Measurements from ENCODE around the gene LRRC74B.
"Not testable (repeated sequence)": the region's sequence is repeated elsewhere in the genome, so short reads cannot be mapped to it uniquely, and the experiment has no call there.

LRRC74B gene

GRCh38 chr22:21092797-21093554, 47.2 kb downstream of the LRRC74B start:
- in situ Hi-C loops (cut with HindIII; ENCODE audit: low pct_ligation_motif_present, low pct_unique_long_range_greater_than_20kb, low sequenced_read_pairs), result no loop called here
- no peak for DNase-seq

GRCh38 chr22:21093555-21094137, 47.9 kb downstream of the LRRC74B start:
- DNase-seq; in situ Hi-C loops (cut with HindIII; ENCODE audit: low pct_ligation_motif_present, low pct_unique_long_range_greater_than_20kb, low sequenced_read_pairs): not testable (repeated sequence)

GRCh38 chr22:21094911-21095772, 49.4 kb downstream of the LRRC74B start:
- in situ Hi-C loops (cut with HindIII; ENCODE audit: low pct_ligation_motif_present, low pct_unique_long_range_greater_than_20kb, low sequenced_read_pairs), result no loop called here
- DNase-seq, result no peak

- DNase-seq, result no peak
- in situ Hi-C loops (cut with HindIII; ENCODE audit: low pct_ligation_motif_present, low pct_unique_long_range_greater_than_20kb, low sequenced_read_pairs), result no loop called here
Measured at GRCh38 chr22:21095773-21096107, 50.0 kb downstream of the LRRC74B start.

- DNase-seq; in situ Hi-C loops (cut with HindIII; ENCODE audit: low pct_ligation_motif_present, low pct_unique_long_range_greater_than_20kb, low sequenced_read_pairs): not testable (repeated sequence)
Measured at GRCh38 chr22:21096878-21097277, 51.1 kb downstream of the LRRC74B start.

GRCh38 chr22:21098099-21098671, 52.4 kb downstream of the LRRC74B start:
- in situ Hi-C loops (cut with HindIII; ENCODE audit: low pct_ligation_motif_present, low pct_unique_long_range_greater_than_20kb, low sequenced_read_pairs), result no loop called here
- peak; percentile 30 for DNase-seq

GRCh38 chr22:21099578-21099977, 53.8 kb downstream of the LRRC74B start:
- DNase-seq, result no peak
- in situ Hi-C loops (cut with HindIII; ENCODE audit: low pct_ligation_motif_present, low pct_unique_long_range_greater_than_20kb, low sequenced_read_pairs), result no loop called here

- DNase-seq, result no peak
- in situ Hi-C loops (cut with HindIII; ENCODE audit: low pct_ligation_motif_present, low pct_unique_long_range_greater_than_20kb, low sequenced_read_pairs), result no loop called here
Measured at GRCh38 chr22:21100149-21101032, 54.6 kb downstream of the LRRC74B start.

GRCh38 chr22:21101877-21102638, 56.3 kb downstream of the LRRC74B start:
- in situ Hi-C loops (cut with HindIII; ENCODE audit: low pct_ligation_motif_present, low pct_unique_long_range_greater_than_20kb, low sequenced_read_pairs), result no loop called here
- DNase-seq, result no peak

- in situ Hi-C loops (cut with HindIII; ENCODE audit: low pct_ligation_motif_present, low pct_unique_long_range_greater_than_20kb, low sequenced_read_pairs), result no loop called here
- peak; percentile 85 for DNase-seq
Measured at GRCh38 chr22:21102659-21103267, 57.0 kb downstream of the LRRC74B start.

GRCh38 chr22:21103633-21104032, 57.9 kb downstream of the LRRC74B start:
- DNase-seq, result no peak
- in situ Hi-C loops (cut with HindIII; ENCODE audit: low pct_ligation_motif_present, low pct_unique_long_range_greater_than_20kb, low sequenced_read_pairs), result no loop called here

- DNase-seq, result peak; percentile 12
- in situ Hi-C loops (cut with HindIII; ENCODE audit: low pct_ligation_motif_present, low pct_unique_long_range_greater_than_20kb, low sequenced_read_pairs), result no loop called here
Measured at GRCh38 chr22:21104126-21104691, 58.5 kb downstream of the LRRC74B start.

- in situ Hi-C loops (cut with HindIII; ENCODE audit: low pct_ligation_motif_present, low pct_unique_long_range_greater_than_20kb, low sequenced_read_pairs), result no loop called here
- no peak for DNase-seq
Measured at GRCh38 chr22:21105294-21105693, 59.5 kb downstream of the LRRC74B start.

- in situ Hi-C loops (cut with HindIII; ENCODE audit: low pct_ligation_motif_present, low pct_unique_long_range_greater_than_20kb, low sequenced_read_pairs), result no loop called here
- DNase-seq, result no peak
Measured at GRCh38 chr22:21106000-21106399, 60.3 kb downstream of the LRRC74B start.

GRCh38 chr22:21108379-21109115, 62.8 kb downstream of the LRRC74B start:
- no peak for DNase-seq
- in situ Hi-C loops (cut with HindIII; ENCODE audit: low pct_ligation_motif_present, low pct_unique_long_range_greater_than_20kb, low sequenced_read_pairs), result no loop called here

All from ACHN (cell line).